GM20000 (cell line): ENCODE results near the gene NALF2.

Experiments
- DNase-seq: peaks from one replicate; pipeline ENCODE4 v3.0.0; 2012; ENCODE audit warnings: low spot score
- CTCF ChIP-seq: IDR thresholded peaks from 2 replicates; pipeline ENCODE4 v1.5.1; 2012; ENCODE audit warnings: mild to moderate bottlenecking, control low read depth; ENCODE audit errors: extremely low read depth, missing control alignments

Gene NALF2

GRCh38 chrX:69496183-69496582 lies 7.9 kb upstream of the NALF2 start:
- DNase-seq: no peak
- no peak for TF ChIP-seq CTCF

GRCh38 chrX:69501429-69501828 lies 2.7 kb upstream of the NALF2 start:
- DNase-seq: no peak
- TF ChIP-seq CTCF: no peak

- DNase-seq: no peak
- TF ChIP-seq CTCF: no peak
Observed at GRCh38 chrX:69503228-69503781, 821 bp upstream of the NALF2 start.

GRCh38 chrX:69504626-69505612 lies 793 bp downstream of the NALF2 start:
- DNase-seq: no peak
- no peak for TF ChIP-seq CTCF

GRCh38 chrX:69505772-69506616 lies 1.9 kb downstream of the NALF2 start:
- no peak for TF ChIP-seq CTCF
- no peak for DNase-seq

GRCh38 chrX:69506617-69507499 lies 2.7 kb downstream of the NALF2 start:
- DNase-seq: no peak
- no peak for TF ChIP-seq CTCF
